C4-2B (cell line): ENCODE measurements around the gene WWOX.

ENCODE experiments used
- H3K27ac ChIP-seq: fragments of 450-650 bp; 2 replicates; pipeline ENCODE4 v1.5.1; 2017
- CTCF ChIP-seq: fragments of 450-650 bp; conservative IDR thresholded peaks from 2 replicates; pipeline ENCODE4 v1.5.1; 2017; ENCODE audit warnings: mild to moderate bottlenecking
- ZFX ChIP-seq: fragments of 450-650 bp; IDR thresholded peaks from 2 replicates; pipeline ENCODE4 v1.6.1; 2017

The WWOX gene

GRCh38 chr16:78464833-78465232, 365.4 kb downstream of the WWOX start:
- TF ChIP-seq CTCF: no peak
- no peak for TF ChIP-seq ZFX
- no peak overlapping the region for H3K27ac ChIP-seq

- H3K27ac ChIP-seq: no peak overlapping the region
- no peak for TF ChIP-seq ZFX
Measured at GRCh38 chr16:78465730-78466129, 366.3 kb downstream of the WWOX start.

- TF ChIP-seq ZFX (no peak), CTCF (no peak)
- H3K27ac ChIP-seq: no peak overlapping the region
Measured at GRCh38 chr16:78469787-78470186, 370.3 kb downstream of the WWOX start.

GRCh38 chr16:78473031-78473699, 373.7 kb downstream of the WWOX start:
- H3K27ac ChIP-seq: peak overlapping the region; percentile 74
- TF ChIP-seq CTCF (no peak), ZFX (no peak)

GRCh38 chr16:78474762-78475161, 375.3 kb downstream of the WWOX start:
- no peak overlapping the region for H3K27ac ChIP-seq
- TF ChIP-seq CTCF (no peak), ZFX (no peak)

GRCh38 chr16:78476615-78477014, 377.2 kb downstream of the WWOX start:
- H3K27ac ChIP-seq: no peak overlapping the region
- TF ChIP-seq CTCF: no peak

DNA sequence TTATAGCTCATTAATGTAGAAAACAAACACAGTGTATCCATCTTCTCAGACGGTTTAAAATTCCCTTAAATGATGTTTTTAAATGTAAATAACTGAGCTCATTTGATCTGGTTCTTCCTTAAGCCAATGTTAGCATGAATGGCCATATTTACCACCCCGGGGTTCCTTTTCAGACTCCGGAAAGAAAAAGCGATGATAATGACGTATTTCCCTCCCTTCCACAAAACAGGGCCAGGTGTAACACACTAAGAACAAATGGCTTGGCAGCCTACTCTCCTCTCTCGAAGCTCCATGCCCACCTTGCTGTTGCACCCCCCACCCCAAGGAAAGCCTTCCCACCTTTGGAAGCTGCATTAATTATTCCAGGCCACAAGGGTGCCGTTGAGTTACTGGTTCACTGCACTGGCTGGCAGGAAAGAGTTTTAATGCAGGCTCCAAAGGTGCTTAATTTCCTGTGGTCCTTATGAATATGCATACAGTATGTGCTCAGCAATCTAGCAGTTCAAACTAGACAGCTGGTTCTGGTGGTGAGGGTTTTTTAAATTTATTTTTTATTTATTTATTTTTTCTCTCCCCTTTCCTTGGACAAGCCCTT, 378.9 kb downstream of the WWOX start:
- no peak for TF ChIP-seq ZFX
- TF ChIP-seq CTCF: peak; percentile 69
- H3K27ac ChIP-seq: no peak overlapping the region

GRCh38 chr16:78479723-78480122, 380.3 kb downstream of the WWOX start:
- H3K27ac ChIP-seq: no peak overlapping the region

More at GRCh38 chr16:78479723-78480122, 380.3 kb downstream of the WWOX start:
- TF ChIP-seq CTCF: no peak
- no peak for TF ChIP-seq ZFX
